HCT116 (cell line): Measurements from ENCODE around the gene P4HTM. TPM values are rescaled to one million over a fixed set of nuclear protein-coding genes. Genes with fewer than 3 reads are reported as not detected.

ENCODE experiments used
- ATAC-seq: fragments of 200-7000 bp; cut with Tn5 transposase; 2 replicates; pipeline ENCODE4 v1.9.1; 2020; ENCODE audit warnings: mild to moderate bottlenecking, moderate library complexity
- BruUV-seq: library from RNA; stranded (reverse); fragments of 400-500 nt; replicated peaks from 2 replicates; lab custom pipeline; 2021; lab: Mats Ljungman, UMichigan
- CTCF ChIA-PET: fragments of 300-600 bp; sonication (Branson Sonifier 250); formaldehyde crosslinking; loops from one replicate; lab custom pipeline; 2021; ENCODE audit warnings: antibody characterized with exemption; lab: Charles Lee
- POLR2A ChIA-PET: fragments of 300-600, 350-600 bp; sonication (Branson Sonifier 250); formaldehyde crosslinking; loops from one replicate; lab custom pipeline; 2021; ENCODE audit warnings: antibody characterized with exemption; lab: Charles Lee
- RAD21 ChIA-PET, 2 experiments: fragments of 300-600 bp; sonication (Branson Sonifier 250); formaldehyde crosslinking; loops; one replicate each; lab custom pipeline; 2023; ENCODE audit warnings: low total read pairs in 2 of 2; ENCODE audit not compliant: uncharacterized antibody in 2 of 2, unreplicated experiment in 2 of 2, low non-redundant PET in 1 of 2; lab: Charles Lee
- DNase-seq: peaks from one replicate; pipeline ENCODE4 v3.0.0-alpha.2; 2010; ENCODE audit warnings: low read depth, low spot score
- H2AFZ ChIP-seq: fragments of 200-600 bp; shearing (Covaris generic), sonication (generic); 2 replicates; pipeline ENCODE4 v1.6.1; 2017; ENCODE audit warnings: low read depth, mixed run types, mixed read lengths, antibody characterized with exemption, low read length; ENCODE audit not compliant: poor library complexity, severe bottlenecking
- H3K27ac ChIP-seq: 2 replicates; pipeline ENCODE4 v1.5.1; 2012; ENCODE audit warnings: low read depth, low read length
- H3K27me3 ChIP-seq: fragments of 200-600 bp; sonication (generic); 2 replicates; pipeline ENCODE4 v1.6.1; 2016; ENCODE audit warnings: mixed run types, low read length, mixed read lengths; ENCODE audit not compliant: insufficient read depth
- H3K36me3 ChIP-seq, 2 experiments: fragments of 200-500 bp in 1 of 2; fragments of 200-600 bp in 1 of 2; sonication (Bioruptor generic) in 1 of 2; sonication (generic) in 1 of 2; 2 replicates each; pipeline versions ENCODE4 v1.5.1 to v1.6.1; 2014 to 2016; ENCODE audit warnings: low read length in 2 of 2, inconsistent platforms in 1 of 2, mixed read lengths in 1 of 2, mixed run types in 1 of 2; ENCODE audit not compliant: insufficient read depth in 2 of 2, control insufficient read depth in 1 of 2
- H3K4me1 ChIP-seq, 2 experiments: fragments of 200-600 bp in 1 of 2; sonication (generic) in 1 of 2; 2 replicates each; pipeline versions ENCODE4 v1.5.1 to v1.6.1; 2012 to 2017; ENCODE audit warnings: low read length in 2 of 2, inconsistent platforms in 1 of 2, mild to moderate bottlenecking in 1 of 2, mixed read lengths in 1 of 2, mixed run types in 1 of 2, moderate library complexity in 1 of 2; ENCODE audit not compliant: insufficient read depth in 2 of 2, control insufficient read depth in 1 of 2
- H3K4me2 ChIP-seq: fragments of 200-600 bp; sonication (generic); 2 replicates; pipeline ENCODE4 v1.6.1; 2017; ENCODE audit warnings: mixed run types, low read length, mixed read lengths
- H3K4me3 ChIP-seq, 2 experiments: fragments of 200-600 bp in 1 of 2; sonication (generic) in 1 of 2; replicated peaks in 1 of 2; 2 replicates each; pipeline ENCODE4 v1.5.1; 2011 to 2016; ENCODE audit warnings: low read length in 2 of 2, control low read depth in 1 of 2, low read depth in 1 of 2, mild to moderate bottlenecking in 1 of 2, mixed read lengths in 1 of 2, mixed run types in 1 of 2
- H3K79me2 ChIP-seq: fragments of 200-600 bp; sonication (generic); 2 replicates; pipeline ENCODE4 v1.6.1; 2017; ENCODE audit warnings: mild to moderate bottlenecking, mixed run types, low read length, moderate library complexity, mixed read lengths; ENCODE audit not compliant: insufficient read depth
- H3K9ac ChIP-seq: fragments of 200-600 bp; sonication (generic); 2 replicates; pipeline ENCODE4 v1.6.1; 2016; ENCODE audit warnings: low read length, mixed read lengths
- H3K9me2 ChIP-seq: fragments of 200-600 bp; sonication (generic), shearing (Covaris generic); 2 replicates; pipeline ENCODE4 v1.6.1; 2017; ENCODE audit warnings: mixed run types, mild to moderate bottlenecking, moderate library complexity; ENCODE audit not compliant: insufficient read depth
- H3K9me3 ChIP-seq, 2 experiments: fragments of 200-500 bp in 1 of 2; fragments of 200-600 bp in 1 of 2; sonication (Bioruptor generic) in 1 of 2; sonication (generic) in 1 of 2; 2 replicates each; pipeline ENCODE4 v1.6.1; 2014 to 2017; ENCODE audit warnings: low read length in 2 of 2, mixed read lengths in 2 of 2, inconsistent platforms in 1 of 2, low read depth in 1 of 2, mild to moderate bottlenecking in 1 of 2, mixed run types in 1 of 2, moderate library complexity in 1 of 2; ENCODE audit not compliant: control insufficient read depth in 1 of 2, insufficient read depth in 1 of 2
- H4K20me1 ChIP-seq: fragments of 200-600 bp; sonication (generic), shearing (Covaris generic); 2 replicates; pipeline ENCODE4 v1.6.1; 2017; ENCODE audit warnings: mixed run types, mild to moderate bottlenecking, moderate library complexity; ENCODE audit not compliant: insufficient read depth
- ATF3 ChIP-seq: IDR thresholded peaks from 2 replicates; pipeline ENCODE4 v1.6.1; 2012
- CBX3 ChIP-seq: IDR thresholded peaks from 2 replicates; pipeline ENCODE4 v1.6.1; 2012; ENCODE audit warnings: low read depth
- CEBPB ChIP-seq: IDR thresholded peaks from 2 replicates; pipeline ENCODE4 v1.6.1; 2012; ENCODE audit warnings: low read depth
- POLR2A ChIP-seq: IDR thresholded peaks from 2 replicates; pipeline ENCODE4 v1.7.0; 2011; ENCODE audit warnings: borderline replicate concordance; ENCODE audit not compliant: insufficient read depth, insufficient read length; ENCODE audit errors: extremely low read depth
- POLR2AphosphoS5 ChIP-seq: IDR thresholded peaks from 2 replicates; pipeline ENCODE4 v1.6.1; 2011; ENCODE audit warnings: mild to moderate bottlenecking, low read depth, low read length, moderate library complexity
- YY1 ChIP-seq: IDR thresholded peaks from 2 replicates; pipeline ENCODE4 v1.6.1; 2011; ENCODE audit warnings: low read length, low read depth, moderate library complexity, mild to moderate bottlenecking; ENCODE audit not compliant: insufficient replicate concordance; ENCODE audit errors: extremely low read depth
- ZFX ChIP-seq: fragments of 450-650 bp; IDR thresholded peaks from 2 replicates; pipeline ENCODE4 v1.6.1; 2017
- ZNF274 ChIP-seq: fragments of 200-500 bp; sonication (Bioruptor generic); IDR thresholded peaks from 2 replicates; pipeline ENCODE4 v1.6.1; 2014; ENCODE audit warnings: mild to moderate bottlenecking, low read depth, low read length, inconsistent platforms
- intact Hi-C: fragments of 100-400 bp; cut with micrococcal nuclease; formaldehyde crosslinking; loops from 2 replicates; pipeline ENCODE4 v1.10.0; 2022
- total RNA-seq: library from RNA; stranded (reverse); gene quantifications from one replicate; pipeline ENCODE4 v1.2.1, GENCODE V29; 2021; ENCODE audit not compliant: unreplicated experiment
- TF ChIP-seq, protein P1 (sequence below): IDR thresholded peaks from 2 replicates; pipeline ENCODE4 v1.6.1; 2012
- TF ChIP-seq, protein P2 (sequence below): IDR thresholded peaks from 2 replicates; pipeline ENCODE4 v1.6.1; 2012; ENCODE audit warnings: low read depth

P4HTM gene
- total RNA-seq, 1 experiment from 2014 or later: 60.5 TPM

DNA sequence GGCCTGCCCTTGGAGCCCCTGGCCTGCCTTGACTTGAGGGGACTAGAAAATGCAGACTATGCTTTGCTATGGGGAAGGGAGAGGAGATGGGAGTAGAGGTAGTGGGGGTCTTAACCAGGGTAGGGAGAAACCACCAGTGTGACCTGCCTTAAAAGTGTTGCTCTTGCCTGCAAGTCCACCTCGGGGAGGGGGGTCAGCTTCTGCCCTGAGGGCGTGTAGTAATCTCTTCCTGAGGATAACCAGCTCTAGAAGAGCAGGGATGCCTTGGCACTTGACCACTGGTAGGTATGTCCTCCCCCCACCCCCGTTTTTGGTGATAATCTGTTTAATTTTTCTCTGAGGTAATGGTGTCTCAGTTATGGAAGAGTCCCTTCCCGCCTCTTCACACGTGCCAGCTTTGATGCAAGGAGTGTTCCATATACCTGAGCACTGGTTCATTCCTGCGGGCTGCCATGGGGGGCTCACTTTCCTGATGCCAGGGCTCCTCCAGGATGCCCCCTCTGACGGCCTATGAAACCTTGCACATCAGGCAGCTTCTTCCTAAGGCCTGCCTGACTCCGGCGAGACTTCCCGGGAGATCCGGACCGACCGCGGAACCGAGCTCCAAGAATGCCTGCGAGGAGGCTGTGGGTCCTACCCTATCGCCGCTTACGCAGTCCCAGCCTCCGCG lies 780 bp upstream of the P4HTM start:
- Histone ChIP-seq H3K9me2 (no peaks in the 10 kb centered on the region), H3K9me3 (no peaks in the 10 kb centered on the region), H3K27ac (peak overlapping the region; percentile 98), H3K4me2 (peak overlapping the region; percentile 85), H2AFZ (no peak overlapping the region), H3K36me3 (peaks cover 4 to 8% of the 10 kb centered on the region in 2 experiments; a peak in 3 of 4 replicates), H3K4me3 (peak overlapping the region; percentile 76 to 80), H3K79me2 (peaks cover 42% of the 10 kb centered on the region), H3K9ac (peak overlapping the region; percentile 83), H3K4me1 (peaks cover 23 to 27% of the 10 kb centered on the region in 2 experiments), H4K20me1 (no peaks in the 10 kb centered on the region), H3K27me3 (no peaks in the 10 kb centered on the region)
- POLR2A ChIA-PET: interaction anchor here (1.2 to 5.1 kb wide), 4 partner anchors 11 to 40 kb away, joined by 3 to 30 read pairs (median 14); partner anchors contain the start of genes IMPDH2, NDUFAF3 and WDR6
- ATAC-seq (peak; percentile 23), DNase-seq (no peak)
- TF ChIP-seq CBX3: no peak
- no peak for TF ChIP-seq ATF3
- TF ChIP-seq CEBPB: no peak
- TF ChIP-seq, protein P1, sequence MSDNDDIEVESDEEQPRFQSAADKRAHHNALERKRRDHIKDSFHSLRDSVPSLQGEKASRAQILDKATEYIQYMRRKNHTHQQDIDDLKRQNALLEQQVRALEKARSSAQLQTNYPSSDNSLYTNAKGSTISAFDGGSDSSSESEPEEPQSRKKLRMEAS: peak; percentile 30; the same call in 1 of the 2 replicates
- no peak for TF ChIP-seq POLR2A
- RAD21 ChIA-PET: interaction anchor here in 1 of 2 experiments (0.6 kb wide), 1 partner anchor 306 kb away, joined by 3 read pairs; no protein-coding TSS in a partner anchor
- intact Hi-C loops: loop anchor here (1.0 to 2.0 kb wide), 3 partner anchors 32 to 170 kb away; partner anchors contain the start of gene LAMB2
- CTCF ChIA-PET: interaction anchor here (1.2 to 3.5 kb wide), 5 partner anchors 18 to 40 kb away, joined by 3 to 42 read pairs (median 15); partner anchors contain the start of genes DALRD3, NDUFAF3 and WDR6
- TSS peak; percentile 81 for BruUV-seq

GRCh38 chr3:48990636-48991469 lies 812 bp downstream of the P4HTM start:
- H2AFZ ChIP-seq: no peak overlapping the region
- RAD21 ChIA-PET: no interaction called here

More at GRCh38 chr3:48990636-48991469, 812 bp downstream of the P4HTM start:
- no peak for TF ChIP-seq ZNF274
- TF ChIP-seq, protein P1: peak; percentile 80
- 0 out of 2 replicates have a peak, but pooled peaks have one; percentile 19 for TF ChIP-seq POLR2AphosphoS5
- TF ChIP-seq YY1: peak; percentile 80
- TF ChIP-seq CBX3: no peak
- TF ChIP-seq, protein P2, sequence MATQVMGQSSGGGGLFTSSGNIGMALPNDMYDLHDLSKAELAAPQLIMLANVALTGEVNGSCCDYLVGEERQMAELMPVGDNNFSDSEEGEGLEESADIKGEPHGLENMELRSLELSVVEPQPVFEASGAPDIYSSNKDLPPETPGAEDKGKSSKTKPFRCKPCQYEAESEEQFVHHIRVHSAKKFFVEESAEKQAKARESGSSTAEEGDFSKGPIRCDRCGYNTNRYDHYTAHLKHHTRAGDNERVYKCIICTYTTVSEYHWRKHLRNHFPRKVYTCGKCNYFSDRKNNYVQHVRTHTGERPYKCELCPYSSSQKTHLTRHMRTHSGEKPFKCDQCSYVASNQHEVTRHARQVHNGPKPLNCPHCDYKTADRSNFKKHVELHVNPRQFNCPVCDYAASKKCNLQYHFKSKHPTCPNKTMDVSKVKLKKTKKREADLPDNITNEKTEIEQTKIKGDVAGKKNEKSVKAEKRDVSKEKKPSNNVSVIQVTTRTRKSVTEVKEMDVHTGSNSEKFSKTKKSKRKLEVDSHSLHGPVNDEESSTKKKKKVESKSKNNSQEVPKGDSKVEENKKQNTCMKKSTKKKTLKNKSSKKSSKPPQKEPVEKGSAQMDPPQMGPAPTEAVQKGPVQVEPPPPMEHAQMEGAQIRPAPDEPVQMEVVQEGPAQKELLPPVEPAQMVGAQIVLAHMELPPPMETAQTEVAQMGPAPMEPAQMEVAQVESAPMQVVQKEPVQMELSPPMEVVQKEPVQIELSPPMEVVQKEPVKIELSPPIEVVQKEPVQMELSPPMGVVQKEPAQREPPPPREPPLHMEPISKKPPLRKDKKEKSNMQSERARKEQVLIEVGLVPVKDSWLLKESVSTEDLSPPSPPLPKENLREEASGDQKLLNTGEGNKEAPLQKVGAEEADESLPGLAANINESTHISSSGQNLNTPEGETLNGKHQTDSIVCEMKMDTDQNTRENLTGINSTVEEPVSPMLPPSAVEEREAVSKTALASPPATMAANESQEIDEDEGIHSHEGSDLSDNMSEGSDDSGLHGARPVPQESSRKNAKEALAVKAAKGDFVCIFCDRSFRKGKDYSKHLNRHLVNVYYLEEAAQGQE: no peak
- peak; percentile 6; the same call in 1 of the 2 replicates for TF ChIP-seq ZFX
- Histone ChIP-seq H3K4me3 (peak overlapping the region; percentile 76 to 80), H3K27me3 (no peaks in the 10 kb centered on the region), H3K4me1 (peaks cover 23 to 27% of the 10 kb centered on the region in 2 experiments), H3K9me2 (no peaks in the 10 kb centered on the region), H3K79me2 (peaks cover 50% of the 10 kb centered on the region), H4K20me1 (no peaks in the 10 kb centered on the region), H3K9me3 (no peaks in the 10 kb centered on the region), H3K9ac (peak overlapping the region; percentile 83), H3K4me2 (peak overlapping the region; percentile 85), H3K36me3 (peaks cover 1 to 6% of the 10 kb centered on the region in 2 experiments; a peak in 1 of 4 replicates), H3K27ac (peak overlapping the region; percentile 98)
- DNase-seq (no peak), ATAC-seq (peak; percentile 27)
- ChIA-PET POLR2A (interaction anchor here (1.3 to 3.4 kb wide), 2 partner anchors 16 to 39 kb away, joined by 3 to 26 read pairs; partner anchors contain the start of gene WDR6), CTCF (no interaction called here)
- no TSS peak for BruUV-seq
- intact Hi-C loops: no loop called here
